SK-N-SH (cell line): Measurements from ENCODE around the gene SNIP1. TPM values are rescaled to one million over a fixed set of nuclear protein-coding genes. Genes with fewer than 3 reads are reported as not detected.

ENCODE experiments used
- CTCF ChIA-PET: fragments of 300-600, 350-600 bp; formaldehyde crosslinking; extraction: SDS; loops from one replicate; lab custom pipeline; 2021; lab: Yijun Ruan, JAX
- POLR2A ChIA-PET: fragments of 350-600 bp; sonication (Branson Sonifier 250); formaldehyde crosslinking; extraction: SDS; loops from one replicate; lab custom pipeline; 2020; ENCODE audit warnings: antibody characterized with exemption, inconsistent platforms; lab: Yijun Ruan, JAX
- DNase-seq: peaks from one replicate; pipeline ENCODE4 v3.0.0; 2012
- H2AFZ ChIP-seq: fragments of 200-600 bp; sonication (generic); 2 replicates; pipeline ENCODE4 v1.8.1; 2016; ENCODE audit warnings: antibody characterized with exemption, mild to moderate bottlenecking, low read depth
- H3F3A ChIP-seq: fragments of 200-600 bp; sonication (generic); replicated peaks from 2 replicates; pipeline ENCODE3; 2016; ENCODE audit warnings: antibody characterized with exemption, mild to moderate bottlenecking; ENCODE audit not compliant: insufficient read depth
- H3K27ac ChIP-seq, 2 experiments: fragments of 200-500 bp in 1 of 2; fragments of 200-600 bp in 1 of 2; sonication (Bioruptor generic) in 1 of 2; sonication (generic), shearing (Covaris generic) in 1 of 2; 2 replicates each; pipeline versions ENCODE4 v1.5.1 to v1.6.1; 2014 to 2016; ENCODE audit warnings: low read depth in 2 of 2, inconsistent platforms in 1 of 2, low read length in 1 of 2, mild to moderate bottlenecking in 1 of 2, mixed read lengths in 1 of 2
- H3K27me3 ChIP-seq: fragments of 200-600 bp; sonication (generic), shearing (Covaris generic); 2 replicates; pipeline ENCODE4 v1.6.1; 2016; ENCODE audit warnings: mixed run types; ENCODE audit not compliant: insufficient read depth
- H3K36me3 ChIP-seq, 2 experiments: fragments of 200-500 bp in 1 of 2; fragments of 200-600 bp in 1 of 2; sonication (Bioruptor generic) in 1 of 2; sonication (generic) in 1 of 2; replicated peaks in 1 of 2; 2 replicates each; pipeline versions ENCODE3 to v1.5.1; 2014 to 2016; ENCODE audit warnings: low read length in 1 of 2, mild to moderate bottlenecking in 1 of 2; ENCODE audit not compliant: insufficient read depth in 2 of 2, control insufficient read depth in 1 of 2
- H3K4me1 ChIP-seq, 2 experiments: fragments of 200-500 bp in 1 of 2; fragments of 200-600 bp in 1 of 2; sonication (Bioruptor generic) in 1 of 2; sonication (generic), shearing (Covaris generic) in 1 of 2; 2 replicates each; pipeline versions ENCODE4 v1.5.1 to v1.6.1; 2014 to 2016; ENCODE audit warnings: low read depth in 1 of 2, low read length in 1 of 2, mixed run types in 1 of 2; ENCODE audit not compliant: insufficient read depth in 2 of 2, control insufficient read depth in 1 of 2
- H3K4me2 ChIP-seq: fragments of 200-600 bp; sonication (generic), shearing (Covaris generic); 2 replicates; pipeline ENCODE4 v1.6.1; 2017; ENCODE audit warnings: mixed run types
- H3K4me3 ChIP-seq, 2 experiments: fragments of 200-500 bp in 1 of 2; fragments of 200-600 bp in 1 of 2; sonication (Bioruptor generic) in 1 of 2; sonication (generic), shearing (Covaris generic) in 1 of 2; 2 replicates each; pipeline versions ENCODE4 v1.5.1 to v1.8.1; 2014 to 2016; ENCODE audit warnings: low read depth in 2 of 2, inconsistent platforms in 1 of 2, low read length in 1 of 2, mild to moderate bottlenecking in 1 of 2, mixed read lengths in 1 of 2, moderate library complexity in 1 of 2
- H3K79me2 ChIP-seq: fragments of 200-600 bp; sonication (generic); 2 replicates; pipeline ENCODE4 v1.8.1; 2017; ENCODE audit warnings: mild to moderate bottlenecking; ENCODE audit not compliant: insufficient read depth
- H3K9ac ChIP-seq: fragments of 200-600 bp; sonication (generic); 2 replicates; pipeline ENCODE4 v1.6.1; 2017; ENCODE audit warnings: mixed run types
- H3K9me2 ChIP-seq: fragments of 200-600 bp; sonication (generic); 2 replicates; pipeline ENCODE4 v1.6.1; 2017; ENCODE audit warnings: mixed run types
- H3K9me3 ChIP-seq: fragments of 200-600 bp; sonication (generic); 2 replicates; pipeline ENCODE4 v1.6.1; 2017; ENCODE audit warnings: mixed run types, mild to moderate bottlenecking, moderate library complexity
- H4K20me1 ChIP-seq: fragments of 200-600 bp; sonication (generic); 2 replicates; pipeline ENCODE4 v1.6.1; 2017; ENCODE audit warnings: mild to moderate bottlenecking, mixed run types; ENCODE audit not compliant: insufficient read depth
- CHD2 ChIP-seq: fragments of 150-350 bp; IDR thresholded peaks from 2 replicates; pipeline ENCODE4 v1.6.1; 2018; ENCODE audit warnings: low read length; ENCODE audit not compliant: partially characterized antibody
- CTCF ChIP-seq: fragments of 200-600 bp; sonication (generic); IDR thresholded peaks from 2 replicates; pipeline ENCODE4 v1.6.1; 2017; ENCODE audit warnings: antibody characterized with exemption, mild to moderate bottlenecking, moderate library complexity
- ELF1 ChIP-seq: IDR thresholded peaks from 2 replicates; pipeline ENCODE4 v1.4.0; 2012
- EZH2phosphoT487 ChIP-seq: fragments of 200-600 bp; sonication (generic); IDR thresholded peaks from 2 replicates; pipeline ENCODE4 v1.6.1; 2017; ENCODE audit warnings: low read depth, mixed run types, mild to moderate bottlenecking, antibody characterized with exemption, moderate library complexity, borderline replicate concordance
- FOSL2 ChIP-seq: IDR thresholded peaks from 2 replicates; pipeline ENCODE4 v1.4.0; 2012; ENCODE audit warnings: low read depth, mild to moderate bottlenecking, moderate library complexity, borderline replicate concordance
- GABPA ChIP-seq: IDR thresholded peaks from 2 replicates; pipeline ENCODE4 v1.4.0; 2012; ENCODE audit warnings: low read depth, mild to moderate bottlenecking
- GATA2 ChIP-seq: sonication (generic); formaldehyde crosslinking; IDR thresholded peaks from 2 replicates; pipeline ENCODE4 v1.5.0; 2020; ENCODE audit warnings: mild to moderate bottlenecking, missing genetic modification reagents
- IRF3 ChIP-seq: fragments of 150-350 bp; IDR thresholded peaks from 2 replicates; pipeline ENCODE4 v1.6.1; 2016; ENCODE audit warnings: mild to moderate bottlenecking, low read depth, low read length
- JUND ChIP-seq: IDR thresholded peaks from 2 replicates; pipeline ENCODE4 v1.4.0; 2012
- MAX ChIP-seq: IDR thresholded peaks from 2 replicates; pipeline ENCODE4 v1.4.0; 2012; ENCODE audit warnings: low read depth
- MEF2A ChIP-seq: IDR thresholded peaks from 2 replicates; pipeline ENCODE4 v1.4.0; 2012; ENCODE audit warnings: low read depth, borderline replicate concordance
- MXI1 ChIP-seq: IDR thresholded peaks from 2 replicates; pipeline ENCODE4 v1.6.1; 2012; ENCODE audit warnings: mild to moderate bottlenecking, low read depth, low read length, improper control_type of control experiment
- NFIC ChIP-seq: IDR thresholded peaks from 2 replicates; pipeline ENCODE4 v1.4.0; 2012; ENCODE audit warnings: borderline replicate concordance
- NRF1 ChIP-seq: IDR thresholded peaks from 2 replicates; pipeline ENCODE4 v1.6.1; 2012; ENCODE audit warnings: low read depth, mild to moderate bottlenecking, low read length
- PBX3 ChIP-seq: IDR thresholded peaks from 2 replicates; pipeline ENCODE4; 2012
- POLR2AphosphoS5 ChIP-seq: IDR thresholded peaks from 2 replicates; pipeline ENCODE4 v1.6.1; 2012; ENCODE audit warnings: low read depth, low read length
- RAD21 ChIP-seq: IDR thresholded peaks from 2 replicates; pipeline ENCODE4 v1.6.1; 2012; ENCODE audit warnings: mild to moderate bottlenecking, low read length
- RCOR1 ChIP-seq: fragments of 150-350 bp; IDR thresholded peaks from 2 replicates; pipeline ENCODE4 v1.6.1; 2017; ENCODE audit warnings: antibody characterized with exemption, low read length
- REST ChIP-seq: IDR thresholded peaks from 2 replicates; pipeline ENCODE4 v1.6.1; 2012; ENCODE audit warnings: mild to moderate bottlenecking, low read depth, low read length, moderate library complexity
- SMC3 ChIP-seq: IDR thresholded peaks from 2 replicates; pipeline ENCODE4 v1.6.1; 2012; ENCODE audit warnings: low read depth, low read length, improper control_type of control experiment
- TCF12 ChIP-seq: IDR thresholded peaks from 2 replicates; pipeline ENCODE4 v1.4.0; 2012
- USF2 ChIP-seq: fragments of 150-350 bp; IDR thresholded peaks from 2 replicates; pipeline ENCODE4 v1.6.1; 2017; ENCODE audit warnings: antibody characterized with exemption, low read length, low read depth, borderline replicate concordance
- ZBTB33 ChIP-seq: IDR thresholded peaks from 2 replicates; pipeline ENCODE4 v1.4.0; 2012; ENCODE audit warnings: low read depth, borderline replicate concordance
- WGBS: methylation state at CpG from one replicate; pipeline ENCODE4 v1.1.6; 2017; ENCODE audit warnings: low lambda C conversion rate; 5-methylcytosine and 5-hydroxymethylcytosine counted together
- polyA plus RNA-seq, 3 experiments: library from polyadenylated mRNA; depleted of rRNA; stranded (reverse); fragments of >200 nt; gene quantifications; 2 replicates each; pipeline ENCODE4 v1.2.3, GENCODE V29; 2012

The SNIP1 gene
- polyA plus RNA-seq, 1 of the 3 experiments (the other 2 are of a cell fraction), result 10.2 TPM

- H4K20me1 ChIP-seq, result peaks cover 4% of the 10 kb centered on the region; the same call in 1 of the 2 replicates
- H3K36me3 ChIP-seq, result peaks cover 9 to 11% of the 10 kb centered on the region in 2 experiments
- peak within 1 kb of the TSS; percentile 93 for H2AFZ ChIP-seq
- 12% methylated on average over 30 of the region's 31 CpGs for WGBS
- peaks cover 23% of the 10 kb centered on the region for H3K79me2 ChIP-seq
- H3K4me3 ChIP-seq, result peak within 1 kb of the TSS; percentile 61
- H3K27ac ChIP-seq, result peak within 1 kb of the TSS; percentile 38 to 65; a peak in 2 of 4 replicates
- peak within 1 kb of the TSS; percentile 73 for H3K9ac ChIP-seq
- H3K9me2 ChIP-seq, result no peaks in the 10 kb centered on the region
- H3K9me3 ChIP-seq, result no peaks in the 10 kb centered on the region
- ChIA-PET POLR2A (interaction anchor here (0.6 kb wide), 1 partner anchor 61 kb away, joined by 3 read pairs; no protein-coding TSS in a partner anchor), CTCF (interaction anchor here (0.7 to 1.5 kb wide), 6 partner anchors 27 to 125 kb away, joined by 3 to 7 read pairs (median 4); no protein-coding TSS in a partner anchor)
- peak; percentile 95 for DNase-seq
- peaks cover 3 to 23% of the 10 kb centered on the region in 2 experiments; a peak in 2 of 4 replicates for H3K4me1 ChIP-seq
- H3K27me3 ChIP-seq, result no peaks in the 10 kb centered on the region
- H3K4me2 ChIP-seq, result peak within 1 kb of the TSS; percentile 77
- H3F3A ChIP-seq, result peaks cover 4% of the 10 kb centered on the region
- TF ChIP-seq CHD2, result no peak
- TF ChIP-seq EZH2phosphoT487, result no peak
- TF ChIP-seq RAD21, result no peak
- no peak for TF ChIP-seq PBX3
- TF ChIP-seq ELF1, result no peak
- TF ChIP-seq MEF2A, result no peak
- no peak for TF ChIP-seq USF2
- no peak for TF ChIP-seq REST
- 0 out of 2 replicates have a peak, but pooled peaks have one; percentile 9 for TF ChIP-seq NRF1
- TF ChIP-seq MXI1, result peak; percentile 92
- no peak for TF ChIP-seq RCOR1
- no peak for TF ChIP-seq JUND
- TF ChIP-seq SMC3, result no peak
- no peak for TF ChIP-seq GATA2
- TF ChIP-seq FOSL2, result no peak
- peak; percentile 82 for TF ChIP-seq POLR2AphosphoS5
- TF ChIP-seq MAX, result peak; percentile 94
- TF ChIP-seq CTCF, result no peak
- TF ChIP-seq NFIC, result no peak
- no peak for TF ChIP-seq ZBTB33
- no peak for TF ChIP-seq IRF3
- TF ChIP-seq GABPA, result no peak
- TF ChIP-seq TCF12, result no peak
These were observed 2.7 kb upstream of the SNIP1 start, which contains the start of gene DNALI1 for GRCh38 chr1:37556712-37557196. Gene DNALI1 (plus strand): TSS chr1:37556940. CDS start chr1:37556995, 55 bp downstream.
